GM20431 (cell line): Measurements from ENCODE around the gene HABP2.

Source experiments
- in situ Hi-C: fragments of 300-500 bp; cut with MseI, MboI; formaldehyde crosslinking; loops from one replicate; pipeline ENCODE4 v1.15.0; 2020; ENCODE audit warnings: low sequenced_read_pairs; ENCODE audit not compliant: unreplicated experiment

HABP2 gene

GRCh38 chr10:113621799-113622198 lies 68.9 kb downstream of the HABP2 start:
- in situ Hi-C loops = no loop called here

- in situ Hi-C loops = no loop called here
Measured at GRCh38 chr10:113622831-113623230, 70.0 kb downstream of the HABP2 start.

GRCh38 chr10:113625461-113626186 lies 72.8 kb downstream of the HABP2 start:
- in situ Hi-C loops = no loop called here

- in situ Hi-C loops = no loop called here
Measured at GRCh38 chr10:113626809-113627355, 74.0 kb downstream of the HABP2 start.

GRCh38 chr10:113627836-113628235 lies 75.0 kb downstream of the HABP2 start:
- in situ Hi-C loops = no loop called here

GRCh38 chr10:113628607-113629153 lies 75.8 kb downstream of the HABP2 start:
- in situ Hi-C loops = no loop called here

- in situ Hi-C loops = no loop called here
Measured at GRCh38 chr10:113630929-113631533, 78.2 kb downstream of the HABP2 start.

GRCh38 chr10:113631684-113632367 lies 79.0 kb downstream of the HABP2 start:
- in situ Hi-C loops = no loop called here
